GM21526 (cell line): ENCODE measurements around the gene CLASP2.
"Not testable (repeated sequence)": the region's sequence is repeated elsewhere in the genome, so short reads cannot be mapped to it uniquely, and the experiment has no call there.

Experiments used
- ATAC-seq: cut with Tn5 transposase; IDR thresholded peaks from one replicate; pipeline ENCODE4 v1.9.1; 2021; ENCODE audit warnings: moderate library complexity; ENCODE audit not compliant: unreplicated experiment, low FRiP score

The CLASP2 gene

GRCh38 chr3:33473813-33474212 lies 244.2 kb downstream of the CLASP2 start:
- ATAC-seq, result no peak

GRCh38 chr3:33467786-33468185 lies 250.3 kb downstream of the CLASP2 start:
- ATAC-seq, result no peak

- ATAC-seq, result no peak
Observed at GRCh38 chr3:33461097-33461496, 257.0 kb downstream of the CLASP2 start.

- ATAC-seq, result not testable (repeated sequence)
Observed at GRCh38 chr3:33459577-33459976, 258.5 kb downstream of the CLASP2 start.

GRCh38 chr3:33458446-33458845 lies 259.6 kb downstream of the CLASP2 start:
- ATAC-seq, result no peak

- ATAC-seq, result no peak
Observed at GRCh38 chr3:33456756-33457155, 261.3 kb downstream of the CLASP2 start.

GRCh38 chr3:33453331-33453761 lies 264.7 kb downstream of the CLASP2 start:
- no peak for ATAC-seq

GRCh38 chr3:33451994-33452393 lies 266.1 kb downstream of the CLASP2 start:
- ATAC-seq, result not testable (repeated sequence)

- no peak for ATAC-seq
Observed at GRCh38 chr3:33447958-33448357, 270.1 kb downstream of the CLASP2 start.

GRCh38 chr3:33447256-33447625 lies 270.8 kb downstream of the CLASP2 start:
- ATAC-seq, result not testable (repeated sequence)
